HEK293 (cell line): Measurements from ENCODE around the gene IER3IP1.

ENCODE experiments used
- CTCF ChIA-PET: fragments of 350-600 bp; formaldehyde crosslinking; extraction: SDS; loops from one replicate; lab custom pipeline; 2021; ENCODE audit warnings: antibody characterized with exemption; lab: Yijun Ruan, JAX
- POLR2A ChIA-PET: fragments of 300-600 bp; formaldehyde crosslinking; extraction: SDS; loops from one replicate; lab custom pipeline; 2020; ENCODE audit warnings: antibody characterized with exemption, inconsistent platforms; lab: Yijun Ruan, JAX
- H3K27ac ChIP-seq: fragments of 200-500 bp; sonication (Bioruptor generic); 2 replicates; pipeline ENCODE4 v1.5.1; 2014; ENCODE audit warnings: low read depth, low read length, control low read depth, inconsistent platforms; ENCODE audit errors: extremely low read depth
- H3K36me3 ChIP-seq, 2 experiments: fragments of 200-500 bp in 1 of 2; sonication (Bioruptor generic) in 1 of 2; 1 replicate in 1 of 2; 2 replicates in 1 of 2; pipeline ENCODE4 v1.5.1; 2014 to 2017; ENCODE audit warnings: inconsistent platforms in 2 of 2, low read length in 2 of 2; ENCODE audit not compliant: control insufficient read depth in 2 of 2, insufficient read depth in 1 of 2
- H3K4me1 ChIP-seq: fragments of 200-500 bp; sonication (Bioruptor generic); 2 replicates; pipeline ENCODE4 v1.5.1; 2014; ENCODE audit warnings: mild to moderate bottlenecking, low read length, inconsistent platforms; ENCODE audit not compliant: control insufficient read depth, insufficient read depth
- H3K4me3 ChIP-seq: 2 replicates; pipeline ENCODE4 v1.5.1; 2011; ENCODE audit warnings: low read depth, mild to moderate bottlenecking, control low read depth, low read length, moderate library complexity
- H3K9me3 ChIP-seq: fragments of 200-500 bp; sonication (Bioruptor generic); 2 replicates; pipeline ENCODE4 v1.5.1; 2014; ENCODE audit warnings: low read depth, low read length, inconsistent platforms; ENCODE audit not compliant: control insufficient read depth, insufficient read depth
- BCL11A ChIP-seq: fragments of 450-650 bp; formaldehyde crosslinking; IDR thresholded peaks from 2 replicates; pipeline ENCODE4 v1.5.1; 2016; ENCODE audit warnings: low read depth, missing biosample characterization, missing genetic modification characterization
- HOXA7 ChIP-seq: sonication (generic); formaldehyde crosslinking; IDR thresholded peaks from 2 replicates; pipeline ENCODE4 v1.8.1; 2022; ENCODE audit warnings: missing genetic modification reagents, borderline replicate concordance
- KLF9 ChIP-seq: fragments of 450-650 bp; formaldehyde crosslinking; IDR thresholded peaks from 2 replicates; pipeline ENCODE4 v1.5.1; 2016; ENCODE audit warnings: missing biosample characterization, missing genetic modification characterization, low read depth
- OSR2 ChIP-seq: fragments of 450-650 bp; formaldehyde crosslinking; IDR thresholded peaks from 2 replicates; pipeline ENCODE4 v1.5.1; 2016; ENCODE audit warnings: missing biosample characterization, missing genetic modification characterization
- OVOL3 ChIP-seq: fragments of 450-650 bp; formaldehyde crosslinking; IDR thresholded peaks from 2 replicates; pipeline ENCODE4 v1.5.1; 2016; ENCODE audit warnings: missing biosample characterization, missing genetic modification characterization
- PRDM1 ChIP-seq: fragments of 450-650 bp; formaldehyde crosslinking; IDR thresholded peaks from 2 replicates; pipeline ENCODE4; 2016; ENCODE audit warnings: missing biosample characterization, missing genetic modification characterization
- RBAK ChIP-seq: fragments of 450-650 bp; formaldehyde crosslinking; IDR thresholded peaks from 2 replicates; pipeline ENCODE4 v1.5.1; 2016; ENCODE audit warnings: missing biosample characterization, missing genetic modification characterization
- SCRT1 ChIP-seq: fragments of 450-650 bp; formaldehyde crosslinking; IDR thresholded peaks from 2 replicates; pipeline ENCODE4 v1.5.1; 2016; ENCODE audit warnings: missing biosample characterization, missing genetic modification characterization, borderline replicate concordance
- TCF7L2 ChIP-seq: IDR thresholded peaks from 2 replicates; pipeline ENCODE4 v1.6.1; 2011; ENCODE audit warnings: low read depth, mild to moderate bottlenecking, inconsistent platforms, low read length, moderate library complexity, borderline replicate concordance
- ZBTB21 ChIP-seq: fragments of 450-650 bp; formaldehyde crosslinking; IDR thresholded peaks from 2 replicates; pipeline ENCODE4 v1.5.1; 2017; ENCODE audit warnings: missing biosample characterization, missing genetic modification characterization
- ZBTB8A ChIP-seq: fragments of 450-650 bp; formaldehyde crosslinking; IDR thresholded peaks from 2 replicates; pipeline ENCODE4 v1.5.1; 2016; ENCODE audit warnings: missing biosample characterization, missing genetic modification characterization
- ZNF10 ChIP-seq: fragments of 450-650 bp; formaldehyde crosslinking; IDR thresholded peaks from 2 replicates; pipeline ENCODE4 v1.5.1; 2017; ENCODE audit warnings: missing biosample characterization, missing genetic modification characterization
- ZNF175 ChIP-seq: fragments of 450-650 bp; formaldehyde crosslinking; IDR thresholded peaks from 2 replicates; pipeline ENCODE4 v1.5.1; 2016; ENCODE audit warnings: missing biosample characterization, missing genetic modification characterization
- ZNF19 ChIP-seq: fragments of 450-650 bp; formaldehyde crosslinking; IDR thresholded peaks from 2 replicates; pipeline ENCODE4; 2016; ENCODE audit warnings: missing biosample characterization, missing genetic modification characterization, low read depth
- ZNF211 ChIP-seq: fragments of 450-650 bp; formaldehyde crosslinking; IDR thresholded peaks from 2 replicates; pipeline ENCODE4 v1.5.1; 2016; ENCODE audit warnings: low read depth, missing biosample characterization, missing genetic modification characterization
- ZNF24 ChIP-seq: fragments of 450-650 bp; formaldehyde crosslinking; IDR thresholded peaks from 2 replicates; pipeline ENCODE4 v1.5.1; 2016; ENCODE audit warnings: missing biosample characterization, missing genetic modification characterization
- ZNF341 ChIP-seq: fragments of 450-650 bp; formaldehyde crosslinking; IDR thresholded peaks from 2 replicates; pipeline ENCODE4; 2016; ENCODE audit warnings: low read depth, missing biosample characterization, missing genetic modification characterization
- ZNF404 ChIP-seq: fragments of 450-650 bp; formaldehyde crosslinking; IDR thresholded peaks from 2 replicates; pipeline ENCODE4 v1.5.1; 2017; ENCODE audit warnings: missing biosample characterization, missing genetic modification characterization
- ZNF416 ChIP-seq: fragments of 450-650 bp; formaldehyde crosslinking; IDR thresholded peaks from 2 replicates; pipeline ENCODE4 v1.5.1; 2016; ENCODE audit warnings: missing biosample characterization, missing genetic modification characterization
- ZNF521 ChIP-seq: fragments of 450-650 bp; formaldehyde crosslinking; IDR thresholded peaks from 2 replicates; pipeline ENCODE4 v1.5.1; 2017; ENCODE audit warnings: missing biosample characterization, mild to moderate bottlenecking, missing genetic modification characterization
- ZNF548 ChIP-seq: fragments of 450-650 bp; formaldehyde crosslinking; IDR thresholded peaks from 2 replicates; pipeline ENCODE4 v1.5.1; 2016; ENCODE audit warnings: missing biosample characterization, missing genetic modification characterization
- ZNF561 ChIP-seq: fragments of 450-650 bp; IDR thresholded peaks from 2 replicates; pipeline ENCODE4 v1.5.1; 2018; ENCODE audit warnings: missing biosample characterization, missing genetic modification characterization, borderline replicate concordance
- TF ChIP-seq, protein P1 (sequence below): fragments of 450-650 bp; formaldehyde crosslinking; IDR thresholded peaks from 2 replicates; pipeline ENCODE4 v1.5.1; 2016; ENCODE audit warnings: missing biosample characterization, missing genetic modification characterization
- TF ChIP-seq, protein P2 (sequence below): fragments of 450-650 bp; formaldehyde crosslinking; IDR thresholded peaks from 2 replicates; pipeline ENCODE4 v1.5.1; 2016; ENCODE audit warnings: missing biosample characterization, missing genetic modification characterization
- TF ChIP-seq, protein P3 (sequence below): fragments of 450-650 bp; formaldehyde crosslinking; IDR thresholded peaks from 2 replicates; pipeline ENCODE4 v1.5.1; 2016; ENCODE audit warnings: missing biosample characterization, missing genetic modification characterization
- TF ChIP-seq, protein P4 (sequence below): fragments of 450-650 bp; formaldehyde crosslinking; IDR thresholded peaks from 2 replicates; pipeline ENCODE4 v1.5.1; 2016; ENCODE audit warnings: missing biosample characterization, missing genetic modification characterization
- TF ChIP-seq, protein P5 (sequence below): fragments of 450-650 bp; formaldehyde crosslinking; IDR thresholded peaks from 2 replicates; pipeline ENCODE4 v1.5.1; 2016; ENCODE audit warnings: missing biosample characterization, missing genetic modification characterization
- TF ChIP-seq, protein P6 (sequence below): fragments of 450-650 bp; formaldehyde crosslinking; IDR thresholded peaks from 2 replicates; pipeline ENCODE4 v1.5.1; 2016; ENCODE audit warnings: missing biosample characterization, missing genetic modification characterization

IER3IP1 gene

DNA sequence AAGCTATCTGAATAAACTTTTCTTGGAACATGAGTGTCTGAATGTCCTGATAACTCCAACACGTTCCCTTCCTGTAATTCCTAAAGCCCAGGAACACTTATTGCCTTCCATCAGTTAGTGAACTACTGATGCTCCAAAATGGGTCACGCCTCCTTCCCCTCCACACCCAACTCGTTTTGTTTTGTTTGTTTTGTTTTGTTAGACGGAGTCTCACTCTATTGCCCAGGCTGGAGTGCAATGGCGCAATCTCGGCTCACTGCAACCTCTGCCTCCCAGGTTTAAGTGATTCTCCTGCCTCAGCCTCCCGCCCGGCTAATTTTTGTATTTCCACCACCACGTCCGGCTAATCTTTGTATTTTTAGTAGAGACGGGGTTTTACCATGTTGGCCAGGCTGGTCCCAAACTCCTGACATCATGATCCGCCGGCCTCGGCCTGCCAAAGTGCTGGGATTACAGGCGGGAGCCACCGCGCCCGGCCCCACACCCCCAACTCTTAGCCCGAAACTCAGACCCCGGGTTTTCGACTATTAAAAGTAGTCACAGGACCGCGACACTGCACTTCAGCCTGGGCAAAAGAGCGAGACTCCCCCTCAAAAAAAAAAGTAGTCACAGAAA, 774 bp downstream of the IER3IP1 start (continued):
- TF ChIP-seq ZNF561 (tag by site-specific recombination) (no peak), BCL11A (tag by site-specific recombination) (no peak), ZNF24 (peak; percentile 73; the same call in 1 of the 2 replicates), ZNF548 (tag by site-specific recombination) (peak; percentile 18; the same call in 1 of the 2 replicates), ZNF521 (tag by site-specific recombination) (no peak), ZNF341 (tag by site-specific recombination) (no peak), RBAK (no peak), ZBTB8A (tag by site-specific recombination) (no peak), ZNF211 (tag by site-specific recombination) (no peak), TCF7L2 (no peak), ZBTB21 (tag by site-specific recombination) (no peak), ZNF175 (tag by site-specific recombination) (no peak), ZNF404 (no peak), SCRT1 (no peak), KLF9 (tag by site-specific recombination) (peak; percentile 69), ZNF19 (no peak), HOXA7 (no peak)
- TF ChIP-seq, protein P1, sequence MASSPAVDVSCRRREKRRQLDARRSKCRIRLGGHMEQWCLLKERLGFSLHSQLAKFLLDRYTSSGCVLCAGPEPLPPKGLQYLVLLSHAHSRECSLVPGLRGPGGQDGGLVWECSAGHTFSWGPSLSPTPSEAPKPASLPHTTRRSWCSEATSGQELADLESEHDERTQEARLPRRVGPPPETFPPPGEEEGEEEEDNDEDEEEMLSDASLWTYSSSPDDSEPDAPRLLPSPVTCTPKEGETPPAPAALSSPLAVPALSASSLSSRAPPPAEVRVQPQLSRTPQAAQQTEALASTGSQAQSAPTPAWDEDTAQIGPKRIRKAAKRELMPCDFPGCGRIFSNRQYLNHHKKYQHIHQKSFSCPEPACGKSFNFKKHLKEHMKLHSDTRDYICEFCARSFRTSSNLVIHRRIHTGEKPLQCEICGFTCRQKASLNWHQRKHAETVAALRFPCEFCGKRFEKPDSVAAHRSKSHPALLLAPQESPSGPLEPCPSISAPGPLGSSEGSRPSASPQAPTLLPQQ (tag by site-specific recombination) = 0 out of 2 replicates have a peak, but pooled peaks have one; percentile 5
- TF ChIP-seq, protein P2, sequence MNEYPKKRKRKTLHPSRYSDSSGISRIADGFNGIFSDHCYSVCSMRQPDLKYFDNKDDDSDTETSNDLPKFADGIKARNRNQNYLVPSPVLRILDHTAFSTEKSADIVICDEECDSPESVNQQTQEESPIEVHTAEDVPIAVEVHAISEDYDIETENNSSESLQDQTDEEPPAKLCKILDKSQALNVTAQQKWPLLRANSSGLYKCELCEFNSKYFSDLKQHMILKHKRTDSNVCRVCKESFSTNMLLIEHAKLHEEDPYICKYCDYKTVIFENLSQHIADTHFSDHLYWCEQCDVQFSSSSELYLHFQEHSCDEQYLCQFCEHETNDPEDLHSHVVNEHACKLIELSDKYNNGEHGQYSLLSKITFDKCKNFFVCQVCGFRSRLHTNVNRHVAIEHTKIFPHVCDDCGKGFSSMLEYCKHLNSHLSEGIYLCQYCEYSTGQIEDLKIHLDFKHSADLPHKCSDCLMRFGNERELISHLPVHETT (tag by site-specific recombination) = no peak
- TF ChIP-seq, protein P3, sequence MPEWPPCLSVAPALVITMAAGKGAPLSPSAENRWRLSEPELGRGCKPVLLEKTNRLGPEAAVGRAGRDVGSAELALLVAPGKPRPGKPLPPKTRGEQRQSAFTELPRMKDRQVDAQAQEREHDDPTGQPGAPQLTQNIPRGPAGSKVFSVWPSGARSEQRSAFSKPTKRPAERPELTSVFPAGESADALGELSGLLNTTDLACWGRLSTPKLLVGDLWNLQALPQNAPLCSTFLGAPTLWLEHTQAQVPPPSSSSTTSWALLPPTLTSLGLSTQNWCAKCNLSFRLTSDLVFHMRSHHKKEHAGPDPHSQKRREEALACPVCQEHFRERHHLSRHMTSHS (tag by site-specific recombination) = no peak
- TF ChIP-seq, protein P4, sequence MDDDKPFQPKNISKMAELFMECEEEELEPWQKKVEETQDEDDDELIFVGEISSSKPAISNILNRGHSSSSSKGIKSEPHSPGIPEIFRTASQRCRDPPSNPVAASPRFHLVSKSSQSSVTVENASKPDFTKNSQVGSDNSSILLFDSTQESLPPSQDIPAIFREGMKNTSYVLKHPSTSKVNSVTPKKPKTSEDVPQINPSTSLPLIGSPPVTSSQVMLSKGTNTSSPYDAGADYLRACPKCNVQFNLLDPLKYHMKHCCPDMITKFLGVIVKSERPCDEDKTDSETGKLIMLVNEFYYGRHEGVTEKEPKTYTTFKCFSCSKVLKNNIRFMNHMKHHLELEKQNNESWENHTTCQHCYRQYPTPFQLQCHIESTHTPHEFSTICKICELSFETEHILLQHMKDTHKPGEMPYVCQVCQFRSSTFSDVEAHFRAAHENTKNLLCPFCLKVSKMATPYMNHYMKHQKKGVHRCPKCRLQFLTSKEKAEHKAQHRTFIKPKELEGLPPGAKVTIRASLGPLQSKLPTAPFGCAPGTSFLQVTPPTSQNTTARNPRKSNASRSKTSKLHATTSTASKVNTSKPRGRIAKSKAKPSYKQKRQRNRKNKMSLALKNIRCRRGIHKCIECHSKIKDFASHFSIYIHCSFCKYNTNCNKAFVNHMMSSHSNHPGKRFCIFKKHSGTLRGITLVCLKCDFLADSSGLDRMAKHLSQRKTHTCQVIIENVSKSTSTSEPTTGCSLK (tag by site-specific recombination) = no peak

DNA sequence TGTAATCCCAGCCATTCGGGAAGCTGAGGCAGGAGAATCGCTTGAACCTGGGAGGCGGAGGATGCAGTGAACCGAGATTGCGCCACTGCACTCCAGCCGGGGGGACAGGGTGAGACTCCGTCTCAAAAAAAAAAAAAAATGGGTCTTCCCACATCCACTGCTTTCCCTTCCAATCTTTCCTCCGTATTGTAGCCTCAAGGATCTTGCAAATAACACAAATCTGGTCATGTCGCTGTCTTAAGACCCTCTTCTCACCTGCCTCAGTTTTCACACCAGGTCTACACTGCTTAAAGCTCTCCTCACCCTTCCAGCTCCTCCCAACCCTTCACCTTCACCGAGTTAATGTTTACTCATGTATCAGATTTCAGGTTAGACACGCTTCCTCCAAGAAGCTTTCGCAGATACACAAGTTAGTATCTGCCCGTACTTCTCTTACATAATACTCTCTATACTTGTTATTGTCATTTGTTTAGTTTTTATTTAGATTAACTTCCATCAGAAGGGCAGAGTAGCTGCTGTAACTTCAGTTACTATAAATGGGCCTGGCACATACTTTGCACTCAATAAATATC, 1.5 kb downstream of the IER3IP1 start:
- H3K9me3 ChIP-seq = no peaks in the 10 kb centered on the region
- ChIA-PET CTCF (interaction anchor here (0.6 to 0.8 kb wide), 3 partner anchors 20 to 120 kb away, joined by 3 read pairs; no protein-coding TSS in a partner anchor), POLR2A (interaction anchor here (0.8 to 1.7 kb wide), 3 partner anchors 11 to 70 kb away, joined by 3 to 14 read pairs (median 3); partner anchors contain the start of gene HDHD2)
- H3K36me3 ChIP-seq = peaks cover 0 to 7% of the 10 kb centered on the region in 2 experiments; a peak in 1 of 3 replicates
- H3K4me3 ChIP-seq = peak overlapping the region; percentile 90
- peaks cover 12% of the 10 kb centered on the region for H3K4me1 ChIP-seq
- no peak overlapping the region for H3K27ac ChIP-seq
- TF ChIP-seq ZNF10 (tag by site-specific recombination) = peak; percentile 100
- no peak for TF ChIP-seq ZNF416 (tag by site-specific recombination)
- 0 out of 2 replicates have a peak, but pooled peaks have one; percentile 36 for TF ChIP-seq OSR2 (tag by site-specific recombination)
- TF ChIP-seq PRDM1 (tag by site-specific recombination) = peak; percentile 46; the same call in 1 of the 2 replicates
- TF ChIP-seq, protein P5, sequence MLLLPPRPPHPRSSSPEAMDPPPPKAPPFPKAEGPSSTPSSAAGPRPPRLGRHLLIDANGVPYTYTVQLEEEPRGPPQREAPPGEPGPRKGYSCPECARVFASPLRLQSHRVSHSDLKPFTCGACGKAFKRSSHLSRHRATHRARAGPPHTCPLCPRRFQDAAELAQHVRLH (tag by site-specific recombination) = no peak
- TF ChIP-seq, protein P6, sequence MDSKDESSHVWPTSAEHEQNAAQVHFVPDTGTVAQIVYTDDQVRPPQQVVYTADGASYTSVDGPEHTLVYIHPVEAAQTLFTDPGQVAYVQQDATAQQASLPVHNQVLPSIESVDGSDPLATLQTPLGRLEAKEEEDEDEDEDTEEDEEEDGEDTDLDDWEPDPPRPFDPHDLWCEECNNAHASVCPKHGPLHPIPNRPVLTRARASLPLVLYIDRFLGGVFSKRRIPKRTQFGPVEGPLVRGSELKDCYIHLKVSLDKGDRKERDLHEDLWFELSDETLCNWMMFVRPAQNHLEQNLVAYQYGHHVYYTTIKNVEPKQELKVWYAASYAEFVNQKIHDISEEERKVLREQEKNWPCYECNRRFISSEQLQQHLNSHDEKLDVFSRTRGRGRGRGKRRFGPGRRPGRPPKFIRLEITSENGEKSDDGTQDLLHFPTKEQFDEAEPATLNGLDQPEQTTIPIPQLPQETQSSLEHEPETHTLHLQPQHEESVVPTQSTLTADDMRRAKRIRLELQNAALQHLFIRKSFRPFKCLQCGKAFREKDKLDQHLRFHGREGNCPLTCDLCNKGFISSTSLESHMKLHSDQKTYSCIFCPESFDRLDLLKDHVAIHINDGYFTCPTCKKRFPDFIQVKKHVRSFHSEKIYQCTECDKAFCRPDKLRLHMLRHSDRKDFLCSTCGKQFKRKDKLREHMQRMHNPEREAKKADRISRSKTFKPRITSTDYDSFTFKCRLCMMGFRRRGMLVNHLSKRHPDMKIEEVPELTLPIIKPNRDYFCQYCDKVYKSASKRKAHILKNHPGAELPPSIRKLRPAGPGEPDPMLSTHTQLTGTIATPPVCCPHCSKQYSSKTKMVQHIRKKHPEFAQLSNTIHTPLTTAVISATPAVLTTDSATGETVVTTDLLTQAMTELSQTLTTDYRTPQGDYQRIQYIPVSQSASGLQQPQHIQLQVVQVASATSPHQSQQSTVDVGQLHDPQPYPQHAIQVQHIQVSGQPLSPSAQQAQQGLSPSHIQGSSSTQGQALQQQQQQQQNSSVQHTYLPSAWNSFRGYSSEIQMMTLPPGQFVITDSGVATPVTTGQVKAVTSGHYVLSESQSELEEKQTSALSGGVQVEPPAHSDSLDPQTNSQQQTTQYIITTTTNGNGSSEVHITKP (tag by site-specific recombination) = peak; percentile 90
- TF ChIP-seq OVOL3 (tag by site-specific recombination) = no peak
